ENCODE measurements around the gene CASK. TPM values are rescaled to one million over a fixed set of nuclear protein-coding genes. Genes with fewer than 3 reads are reported as not detected.

Gene CASK
- total and polyA plus RNA-seq, 8 donors, result 4.7 to 42.5 (median 22.9) TPM

DNA sequence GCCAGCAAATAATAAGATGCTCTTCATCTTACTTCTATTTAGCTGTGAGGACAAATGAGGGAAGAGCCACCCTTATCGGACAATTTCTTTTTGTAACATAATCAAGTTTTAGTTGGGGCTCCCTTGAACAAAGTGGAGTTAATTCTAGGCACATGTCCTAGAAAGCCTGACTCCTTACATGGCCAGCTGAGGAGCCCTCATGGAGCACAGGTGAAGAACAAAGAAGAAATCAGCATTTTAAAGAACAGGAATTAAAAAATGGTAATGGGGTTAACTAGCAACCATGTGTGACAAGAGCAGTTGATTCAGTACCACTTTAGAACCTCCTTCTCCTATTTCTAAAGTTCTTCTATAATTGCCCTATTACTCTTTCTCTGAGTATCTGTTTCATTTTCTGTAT is 183.5 kb downstream of the CASK start:
- Histone ChIP-seq H3K9me3 (no peaks in the 10 kb centered on the region), H3K4me1 (no peaks in the 10 kb centered on the region), H3K4me3 (no peak overlapping the region), H3K27ac (no peak overlapping the region), H3K27me3 (peaks cover 0 to 7% (median 2%) of the 10 kb centered on the region in 4 donors), H3K36me3 (no peaks in the 10 kb centered on the region)
- no peak for DNase-seq
- no peak for FAIRE-seq
- no peak for TF ChIP-seq CTCF (IDR thresholded peaks at IDR 0.05)
- intact Hi-C loops (cut with DNase I), result no loop called here
- WGBS, 2 donors, result 88 to 97% methylated on average over 1 of the region's 1 CpG
- no peak for ATAC-seq

GRCh38 chrX:41737065-41737464 is 186.3 kb downstream of the CASK start:
- no peaks in the 10 kb centered on the region for H3K36me3 ChIP-seq
- no peaks in the 10 kb centered on the region for H3K9me3 ChIP-seq
- H3K27me3 ChIP-seq, result peaks cover 0 to 7% (median 2%) of the 10 kb centered on the region in 4 donors
- 63 to 68% methylated on average over 7 of the region's 7 CpGs for WGBS, 2 donors
- intact Hi-C loops (cut with DNase I), result no loop called here
- no peak for TF ChIP-seq CTCF (IDR thresholded peaks at IDR 0.05)
- H3K4me3 ChIP-seq, result no peak overlapping the region
- H3K27ac ChIP-seq, result no peak overlapping the region
- DNase-seq (no peak), FAIRE-seq (no peak), ATAC-seq (no peak)
- no peaks in the 10 kb centered on the region for H3K4me1 ChIP-seq

DNA sequence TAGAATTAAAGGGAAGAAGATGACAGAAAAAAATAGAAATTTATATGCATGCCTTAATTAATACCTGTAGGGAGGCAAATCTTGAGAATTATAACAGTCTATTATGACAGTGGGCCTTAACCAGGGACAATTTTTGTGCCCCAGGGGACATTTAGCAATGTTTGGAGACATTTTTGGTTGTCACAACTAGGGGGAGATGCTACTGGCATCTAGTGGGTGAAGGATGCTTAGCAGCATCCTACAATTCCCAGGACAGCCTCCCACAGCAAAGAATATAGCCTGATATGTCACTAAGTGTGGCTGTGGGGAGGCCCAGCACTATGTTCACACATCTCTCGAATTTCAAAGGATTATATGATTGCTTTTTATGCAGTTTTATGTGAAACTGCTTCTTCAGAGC is 188.8 kb downstream of the CASK start:
- no peak for TF ChIP-seq CTCF (IDR thresholded peaks at IDR 0.05)
- FAIRE-seq (no peak), DNase-seq (no peak), ATAC-seq (no peak)
- no peaks in the 10 kb centered on the region for H3K9me3 ChIP-seq
- no peaks in the 10 kb centered on the region for H3K4me1 ChIP-seq
- H3K36me3 ChIP-seq, result no peaks in the 10 kb centered on the region
- 28 to 54% methylated on average over 1 of the region's 1 CpG for whole genome bisulfite sequencing, 2 donors
- no peak overlapping the region for H3K27ac ChIP-seq
- peaks cover 0 to 7% (median 2%) of the 10 kb centered on the region in 4 donors for H3K27me3 ChIP-seq
- no peak overlapping the region for H3K4me3 ChIP-seq
- intact Hi-C loops (cut with DNase I), result no loop called here

DNA sequence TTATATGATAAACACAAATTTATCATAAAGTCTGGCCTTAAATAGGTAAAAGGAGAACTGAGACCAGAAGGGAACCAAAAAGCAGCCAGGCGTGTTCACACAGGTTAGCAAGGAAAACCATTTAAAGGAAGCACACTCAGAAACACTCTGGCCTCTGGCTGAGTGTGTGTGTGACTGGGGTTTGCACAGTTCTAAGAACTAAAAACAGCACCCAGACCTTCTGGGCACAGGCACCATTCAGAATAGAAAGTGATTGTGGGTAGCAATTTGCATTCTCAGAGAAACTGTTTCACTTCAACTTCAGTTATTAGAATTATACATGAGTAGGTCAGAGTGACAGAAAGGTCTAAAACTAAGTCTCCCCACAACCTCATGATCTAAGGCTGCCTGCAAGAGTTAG is 189.4 kb downstream of the CASK start:
- no peak for ATAC-seq
- FAIRE-seq, result no peak

More for the DNA sequence above, 189.4 kb downstream of the CASK start:
- 67 to 95% methylated on average over 1 of the region's 1 CpG for WGBS, 2 donors
- no peak for DNase-seq
- Histone ChIP-seq H3K4me3 (no peak overlapping the region), H3K36me3 (no peaks in the 10 kb centered on the region), H3K9me3 (no peaks in the 10 kb centered on the region), H3K27me3 (peaks cover 0 to 7% (median 2%) of the 10 kb centered on the region in 4 donors), H3K27ac (no peak overlapping the region), H3K4me1 (no peaks in the 10 kb centered on the region)
- intact Hi-C loops (cut with DNase I), result no loop called here
- no peak for TF ChIP-seq CTCF (IDR thresholded peaks at IDR 0.05)
